Measurements from ENCODE around the gene SSC4D.
"Not testable (repeated sequence)": the region's sequence is repeated elsewhere in the genome, so short reads cannot be mapped to it uniquely, and the experiment has no call there.

Gene SSC4D

GRCh38 chr7:76421097-76421496 is 11.6 kb upstream of the SSC4D start:
- peak; percentile 96 for DNase-seq

GRCh38 chr7:76417654-76418310 is 8.3 kb upstream of the SSC4D start:
- DNase-seq: not testable (repeated sequence)

- no peak for DNase-seq
Observed at GRCh38 chr7:76412249-76412648, 2.8 kb upstream of the SSC4D start.

GRCh38 chr7:76411626-76412025 is 2.1 kb upstream of the SSC4D start:
- peak; percentile 52 for DNase-seq

- no peak for DNase-seq
Observed at GRCh38 chr7:76408121-76408560, 1.4 kb downstream of the SSC4D start.

GRCh38 chr7:76407718-76408117 is 1.8 kb downstream of the SSC4D start:
- no peak for DNase-seq

GRCh38 chr7:76405738-76406137 is 3.8 kb downstream of the SSC4D start:
- no peak for DNase-seq

- DNase-seq: no peak
Observed at GRCh38 chr7:76403780-76404494, 5.6 kb downstream of the SSC4D start.

- not testable (repeated sequence) for DNase-seq
Observed at GRCh38 chr7:76403097-76403496, 6.4 kb downstream of the SSC4D start.

GRCh38 chr7:76400248-76400647 is 9.2 kb downstream of the SSC4D start:
- DNase-seq: no peak

- DNase-seq: peak; percentile 65
Observed at GRCh38 chr7:76397409-76398183, 11.9 kb downstream of the SSC4D start.

GRCh38 chr7:76396864-76397263 is 12.6 kb downstream of the SSC4D start:
- DNase-seq: no peak

GRCh38 chr7:76395965-76396726 is 13.4 kb downstream of the SSC4D start:
- DNase-seq: no peak

GRCh38 chr7:76395605-76395964 is 13.9 kb downstream of the SSC4D start:
- not testable (repeated sequence) for DNase-seq

- no peak for DNase-seq
Observed at GRCh38 chr7:76394957-76395356, 14.5 kb downstream of the SSC4D start.

GRCh38 chr7:76393116-76394031 is 16.1 kb downstream of the SSC4D start:
- DNase-seq: peak; percentile 89

GRCh38 chr7:76392531-76393115 is 16.9 kb downstream of the SSC4D start:
- no peak for DNase-seq

- DNase-seq: no peak
Observed at GRCh38 chr7:76390092-76390491, 19.4 kb downstream of the SSC4D start.

- DNase-seq: not testable (repeated sequence)
Observed at GRCh38 chr7:76387789-76388188, 21.7 kb downstream of the SSC4D start.

- peak; percentile 26 for DNase-seq
Observed at GRCh38 chr7:76386691-76387260, 22.7 kb downstream of the SSC4D start.

All from fibroblast of skin of scalp (primary cell).